AG09309 (cell line): ENCODE results near the gene LGALS3.

Experiments used
- DNase-seq: peaks from one replicate; pipeline ENCODE4 v3.0.0-alpha.2; 2010; ENCODE audit warnings: low read depth
- H3K4me3 ChIP-seq: 2 replicates; pipeline ENCODE4 v1.5.1; 2011; ENCODE audit warnings: mild to moderate bottlenecking, low read depth, low read length, moderate library complexity; ENCODE audit not compliant: control insufficient read depth
- CTCF ChIP-seq: IDR thresholded peaks from 2 replicates; pipeline ENCODE4 v1.5.1; 2011; ENCODE audit warnings: mild to moderate bottlenecking, low read depth, low read length, inconsistent platforms; ENCODE audit not compliant: insufficient read depth, control insufficient read depth; ENCODE audit errors: missing control alignments

The LGALS3 gene

GRCh38 chr14:55103005-55103640, 25.9 kb upstream of the LGALS3 start:
- peak; percentile 86 for DNase-seq
- no peak for TF ChIP-seq CTCF
- H3K4me3 ChIP-seq = peak overlapping the region; percentile 20; the same call in 1 of the 2 replicates

GRCh38 chr14:55103971-55104954, 24.8 kb upstream of the LGALS3 start:
- no peak overlapping the region for H3K4me3 ChIP-seq
- TF ChIP-seq CTCF = no peak
- no peak for DNase-seq

- no peak overlapping the region for H3K4me3 ChIP-seq
- no peak for DNase-seq
- TF ChIP-seq CTCF = no peak
Observed at GRCh38 chr14:55105991-55106390, 23.1 kb upstream of the LGALS3 start.

GRCh38 chr14:55107766-55108554, 21.1 kb upstream of the LGALS3 start:
- DNase-seq = peak; percentile 95
- TF ChIP-seq CTCF = no peak
- no peak overlapping the region for H3K4me3 ChIP-seq

- no peak overlapping the region for H3K4me3 ChIP-seq
- DNase-seq = no peak
- TF ChIP-seq CTCF = no peak
Observed at GRCh38 chr14:55109836-55110235, 19.2 kb upstream of the LGALS3 start.

GRCh38 chr14:55111122-55111708, 17.8 kb upstream of the LGALS3 start:
- no peak overlapping the region for H3K4me3 ChIP-seq
- no peak for TF ChIP-seq CTCF
- no peak for DNase-seq
